DMS79 (cell line): ENCODE data around the gene MYH8.

Experiments
- DNase-seq: peaks from one replicate; lab custom pipeline; 2025; lab: John Stamatoyannopoulos, UW

MYH8 gene

GRCh38 chr17:10380631-10381408 is 40.9 kb downstream of the MYH8 start:
- no peak for DNase-seq

GRCh38 chr17:10372906-10373305 is 48.8 kb downstream of the MYH8 start, which contains the start of gene MYH13:
MYH13 (minus strand) TSS chr17:10373006; CDS start chr17:10364530, 8,476 bp downstream.
- no peak for DNase-seq

GRCh38 chr17:10370016-10370608 is 51.6 kb downstream of the MYH8 start:
- DNase-seq: no peak

GRCh38 chr17:10369239-10369638 is 52.5 kb downstream of the MYH8 start:
- DNase-seq: no peak

GRCh38 chr17:10368561-10368960 is 53.2 kb downstream of the MYH8 start:
- DNase-seq: no peak

- no peak for DNase-seq
Observed at GRCh38 chr17:10360578-10360977, 61.2 kb downstream of the MYH8 start.

- no peak for DNase-seq
Observed at GRCh38 chr17:10357768-10358167, 64.0 kb downstream of the MYH8 start.

- no peak for DNase-seq
Observed at GRCh38 chr17:10354651-10355050, 67.1 kb downstream of the MYH8 start.

- no peak for DNase-seq
Observed at GRCh38 chr17:10352893-10353292, 68.9 kb downstream of the MYH8 start.

- no peak for DNase-seq
Observed at GRCh38 chr17:10349403-10349802, 72.3 kb downstream of the MYH8 start.

- DNase-seq: no peak
Observed at GRCh38 chr17:10344816-10345215, 76.9 kb downstream of the MYH8 start.
